HL-60/S4 treated with phorbol 12-myristate 13-acetate at 8.2 ng/mL for 4 days and 3 days (cell line): ENCODE data around the gene GRM4.

Source experiments
- in situ Hi-C: fragments of 300-500 bp; cut with MboI; formaldehyde crosslinking; loops from 2 replicates; pipeline ENCODE4 v1.15.0; 2022; ENCODE audit warnings: low sequenced_read_pairs

The GRM4 gene

GRCh38 chr6:34004706-34005105 lies 141.2 kb downstream of the GRM4 start:
- in situ Hi-C loops = no loop called here

GRCh38 chr6:34003962-34004361 lies 141.9 kb downstream of the GRM4 start:
- in situ Hi-C loops = no loop called here

- in situ Hi-C loops = no loop called here
Measured at GRCh38 chr6:34001706-34002621, 143.9 kb downstream of the GRM4 start.

- in situ Hi-C loops = no loop called here
Measured at GRCh38 chr6:34000281-34000680, 145.6 kb downstream of the GRM4 start.

GRCh38 chr6:33999567-33999966 lies 146.3 kb downstream of the GRM4 start:
- in situ Hi-C loops = no loop called here

GRCh38 chr6:33998660-33999059 lies 147.2 kb downstream of the GRM4 start:
- in situ Hi-C loops = no loop called here

GRCh38 chr6:33997265-33997664 lies 148.6 kb downstream of the GRM4 start:
- in situ Hi-C loops = no loop called here

GRCh38 chr6:33996120-33996475 lies 149.8 kb downstream of the GRM4 start:
- in situ Hi-C loops = no loop called here

- in situ Hi-C loops = no loop called here
Measured at GRCh38 chr6:33995309-33996119, 150.4 kb downstream of the GRM4 start.

GRCh38 chr6:33994472-33995308 lies 151.2 kb downstream of the GRM4 start:
- in situ Hi-C loops = no loop called here

GRCh38 chr6:33993653-33994471 lies 152.0 kb downstream of the GRM4 start:
- in situ Hi-C loops = no loop called here

GRCh38 chr6:33993091-33993490 lies 152.8 kb downstream of the GRM4 start:
- in situ Hi-C loops = no loop called here

GRCh38 chr6:33992191-33992590 lies 153.7 kb downstream of the GRM4 start:
- in situ Hi-C loops = no loop called here

GRCh38 chr6:33991610-33992009 lies 154.3 kb downstream of the GRM4 start:
- in situ Hi-C loops = no loop called here

- in situ Hi-C loops = no loop called here
Measured at GRCh38 chr6:33990061-33990541, 155.8 kb downstream of the GRM4 start.

GRCh38 chr6:33989016-33989854 lies 156.7 kb downstream of the GRM4 start:
- in situ Hi-C loops = no loop called here

- in situ Hi-C loops = no loop called here
Measured at GRCh38 chr6:33988121-33989015, 157.5 kb downstream of the GRM4 start.

- in situ Hi-C loops = no loop called here
Measured at GRCh38 chr6:33987531-33988021, 158.3 kb downstream of the GRM4 start.
